ENCODE data around the gene PRDM9. TPM values are rescaled to one million over a fixed set of nuclear protein-coding genes. Genes with fewer than 3 reads are reported as not detected.

PRDM9 gene
- total and polyA plus RNA-seq, 2 donors (not counting 3 experiments of a cell fraction or from before 2014, with no cell fraction given), result not detected

- Histone ChIP-seq H3K4me2 (ENCODE audit: insufficient read depth, low read length) (no peak overlapping the region), H3K4me1 (ENCODE audit: control insufficient read depth, extremely low read depth, insufficient read depth, low read length) (no peaks in the 10 kb centered on the region), H2AFZ (ENCODE audit: low read depth, low read length) (no peak overlapping the region), H3K9me3 (replicated peaks; ENCODE audit: control insufficient read depth, insufficient read depth, low read length) (no peaks in the 10 kb centered on the region), H3K27ac (ENCODE audit: insufficient read depth, low read depth, low read length) (no peak overlapping the region), H3K9ac (replicated peaks; ENCODE audit: extremely low read depth, insufficient read depth, low read length) (no peak overlapping the region), H3K36me3 (ENCODE audit: control insufficient read depth in 2 of 2, extremely low read depth in 1 of 2, insufficient read depth in 2 of 2, low read length in 2 of 2) (no peaks in the 10 kb centered on the region), H3K9me1 (replicated peaks; ENCODE audit: control insufficient read depth, extremely low read depth, insufficient read depth, low read length) (no peaks in the 10 kb centered on the region), H3K4me3 (replicated peaks in 1 of 3; ENCODE audit: insufficient read depth in 1 of 3, low read depth in 1 of 3, low read length in 3 of 3) (no peak overlapping the region), H3K79me2 (ENCODE audit: control insufficient read depth, insufficient read depth, low read length) (no peaks in the 10 kb centered on the region), H4K20me1 (replicated peaks; ENCODE audit: control insufficient read depth, extremely low read depth, insufficient read depth, low read length) (no peaks in the 10 kb centered on the region), H3K27me3 (ENCODE audit: control insufficient read depth in 2 of 2, insufficient read depth in 2 of 2, low read length in 2 of 2) (no peaks in the 10 kb centered on the region)
- POLR2A ChIA-PET, result no interaction called here
- no TSS peak for BruUV-seq (replicated peaks)
- FAIRE-seq (no peak), DNase-seq (ENCODE audit: low read depth, low spot score) (no peak)
- CTCF ChIA-PET, result no interaction called here
- TF ChIP-seq GATA2 (IDR thresholded peaks at IDR 0.05; ENCODE audit: insufficient read depth, insufficient read length, low read depth, low read length) (no peak), CTCF (IDR thresholded peaks at IDR 0.05; ENCODE audit: extremely low read depth in 1 of 2, insufficient read depth in 1 of 2, low read depth in 1 of 2, low read length in 2 of 2) (no peak), MAX (IDR thresholded peaks at IDR 0.05; ENCODE audit: insufficient read depth, insufficient read length) (no peak), EZH2 (IDR thresholded peaks at IDR 0.05; ENCODE audit: borderline replicate concordance, low read depth, low read length, severe bottlenecking) (no peak), POLR2AphosphoS5 (IDR thresholded peaks at IDR 0.05; ENCODE audit: insufficient read depth, low read depth, low read length) (no peak), FOS (IDR thresholded peaks at IDR 0.05; ENCODE audit: borderline replicate concordance, insufficient read depth, low read length) (no peak), MYC (IDR thresholded peaks at IDR 0.05; ENCODE audit: low read depth, low read length) (no peak), JUN (IDR thresholded peaks at IDR 0.05; ENCODE audit: borderline replicate concordance, insufficient read depth, insufficient read length, low read depth) (no peak), POLR2A (IDR thresholded peaks at IDR 0.05; ENCODE audit: low read depth, low read length) (no peak)
- intact Hi-C loops (cut with micrococcal nuclease) (no loop called here), dilution Hi-C loops (cut with MboI; ENCODE audit: extremely low pct_ligation_motif_present, low sequenced_read_pairs) (no loop called here)
Measured at GRCh38 chr5:23530571-23530970, 23.2 kb downstream of the PRDM9 start.
